ENCODE results near the gene CSMD2. TPM values are rescaled to one million over a fixed set of nuclear protein-coding genes. Genes with fewer than 3 reads are reported as not detected.

CSMD2 gene
- total RNA-seq, 2 experiments from 2014 or later = not detected

- no peak overlapping the region for H3K4me3 Mint-ChIP-seq
- no peak overlapping the region for H3K27ac Mint-ChIP-seq
- no peaks in the 10 kb centered on the region for H3K9me3 Mint-ChIP-seq
- no peak for DNase-seq
- H3K27me3 Mint-ChIP-seq = no peaks in the 10 kb centered on the region
- ChIA-PET POLR2A (no interaction called here), CTCF (no interaction called here)
- no peaks in the 10 kb centered on the region for H3K36me3 Mint-ChIP-seq (ENCODE audit: low read depth)
- H3K4me1 Mint-ChIP-seq = no peaks in the 10 kb centered on the region
These were observed 327.4 kb downstream of the CSMD2 start for GRCh38 chr1:33837635-33838034.

- ChIA-PET CTCF (no interaction called here), POLR2A (no interaction called here)
- Mint-ChIP-seq H3K9me3 (no peaks in the 10 kb centered on the region), H3K27ac (no peak overlapping the region), H3K36me3 (ENCODE audit: low read depth) (no peaks in the 10 kb centered on the region), H3K4me1 (no peaks in the 10 kb centered on the region), H3K27me3 (no peaks in the 10 kb centered on the region), H3K4me3 (no peak overlapping the region)
- no peak for DNase-seq
These were observed 328.1 kb downstream of the CSMD2 start for GRCh38 chr1:33836911-33837310.

GRCh38 chr1:33828654-33829053, 336.4 kb downstream of the CSMD2 start:
- POLR2A ChIA-PET = no interaction called here
- no peak for DNase-seq
- no peaks in the 10 kb centered on the region for H3K27me3 Mint-ChIP-seq
- H3K4me1 Mint-ChIP-seq = no peaks in the 10 kb centered on the region
- no peaks in the 10 kb centered on the region for H3K36me3 Mint-ChIP-seq (ENCODE audit: low read depth)
- H3K27ac Mint-ChIP-seq = no peak overlapping the region
- no peak overlapping the region for H3K4me3 Mint-ChIP-seq
- no peaks in the 10 kb centered on the region for H3K9me3 Mint-ChIP-seq
- CTCF ChIA-PET = no interaction called here

GRCh38 chr1:33828059-33828458, 337.0 kb downstream of the CSMD2 start:
- no peak overlapping the region for H3K27ac Mint-ChIP-seq
- H3K9me3 Mint-ChIP-seq = no peaks in the 10 kb centered on the region
- DNase-seq = no peak
- POLR2A ChIA-PET = no interaction called here
- no peaks in the 10 kb centered on the region for H3K27me3 Mint-ChIP-seq
- H3K4me3 Mint-ChIP-seq = no peak overlapping the region
- CTCF ChIA-PET = no interaction called here
- no peaks in the 10 kb centered on the region for H3K36me3 Mint-ChIP-seq (ENCODE audit: low read depth)
- no peaks in the 10 kb centered on the region for H3K4me1 Mint-ChIP-seq

- CTCF ChIA-PET = no interaction called here
- H3K27ac Mint-ChIP-seq = no peak overlapping the region
These were observed 338.3 kb downstream of the CSMD2 start for GRCh38 chr1:33826711-33827110.

GRCh38 chr1:33826311-33826710, 338.7 kb downstream of the CSMD2 start:
- ChIA-PET POLR2A (no interaction called here), CTCF (no interaction called here)
- Mint-ChIP-seq H3K27me3 (no peaks in the 10 kb centered on the region), H3K9me3 (no peaks in the 10 kb centered on the region), H3K4me3 (no peak overlapping the region), H3K27ac (no peak overlapping the region), H3K4me1 (no peaks in the 10 kb centered on the region), H3K36me3 (ENCODE audit: low read depth) (no peaks in the 10 kb centered on the region)
- DNase-seq = no peak

More at GRCh38 chr1:33826711-33827110, 338.3 kb downstream of the CSMD2 start:
- no peak for DNase-seq
- no peaks in the 10 kb centered on the region for H3K4me1 Mint-ChIP-seq
- no peaks in the 10 kb centered on the region for H3K9me3 Mint-ChIP-seq
- no peak overlapping the region for H3K4me3 Mint-ChIP-seq
- no peaks in the 10 kb centered on the region for H3K36me3 Mint-ChIP-seq (ENCODE audit: low read depth)
- no peaks in the 10 kb centered on the region for H3K27me3 Mint-ChIP-seq
- POLR2A ChIA-PET = no interaction called here

GRCh38 chr1:33825506-33825905, 339.5 kb downstream of the CSMD2 start:
- Mint-ChIP-seq H3K9me3 (no peaks in the 10 kb centered on the region), H3K4me3 (no peak overlapping the region), H3K36me3 (ENCODE audit: low read depth) (no peaks in the 10 kb centered on the region), H3K27me3 (no peaks in the 10 kb centered on the region), H3K27ac (no peak overlapping the region), H3K4me1 (no peaks in the 10 kb centered on the region)
- POLR2A ChIA-PET = no interaction called here
- CTCF ChIA-PET = no interaction called here
- no peak for DNase-seq

- Mint-ChIP-seq H3K36me3 (ENCODE audit: low read depth) (no peaks in the 10 kb centered on the region), H3K9me3 (no peaks in the 10 kb centered on the region), H3K4me3 (no peak overlapping the region), H3K27ac (no peak overlapping the region), H3K27me3 (no peaks in the 10 kb centered on the region), H3K4me1 (no peaks in the 10 kb centered on the region)
- ChIA-PET CTCF (no interaction called here), POLR2A (no interaction called here)
- DNase-seq = no peak
These were observed 340.1 kb downstream of the CSMD2 start for GRCh38 chr1:33824971-33825370.

GRCh38 chr1:33824321-33824720, 340.7 kb downstream of the CSMD2 start:
- Mint-ChIP-seq H3K4me1 (no peaks in the 10 kb centered on the region), H3K27me3 (no peaks in the 10 kb centered on the region), H3K36me3 (ENCODE audit: low read depth) (no peaks in the 10 kb centered on the region), H3K4me3 (no peak overlapping the region), H3K27ac (no peak overlapping the region), H3K9me3 (no peaks in the 10 kb centered on the region)
- no peak for DNase-seq
- ChIA-PET CTCF (no interaction called here), POLR2A (no interaction called here)

- CTCF ChIA-PET = no interaction called here
- H3K27me3 Mint-ChIP-seq = no peaks in the 10 kb centered on the region
- POLR2A ChIA-PET = no interaction called here
- H3K36me3 Mint-ChIP-seq (ENCODE audit: low read depth) = no peaks in the 10 kb centered on the region
- H3K9me3 Mint-ChIP-seq = no peaks in the 10 kb centered on the region
- H3K4me3 Mint-ChIP-seq = no peak overlapping the region
- H3K4me1 Mint-ChIP-seq = no peaks in the 10 kb centered on the region
- DNase-seq = no peak
- H3K27ac Mint-ChIP-seq = no peak overlapping the region
These were observed 341.2 kb downstream of the CSMD2 start for GRCh38 chr1:33823830-33824229.

GRCh38 chr1:33823401-33823800, 341.6 kb downstream of the CSMD2 start:
- Mint-ChIP-seq H3K27ac (no peak overlapping the region), H3K4me3 (no peak overlapping the region), H3K4me1 (no peaks in the 10 kb centered on the region), H3K9me3 (no peaks in the 10 kb centered on the region), H3K27me3 (no peaks in the 10 kb centered on the region), H3K36me3 (ENCODE audit: low read depth) (no peaks in the 10 kb centered on the region)
- ChIA-PET POLR2A (no interaction called here), CTCF (no interaction called here)
- no peak for DNase-seq

GRCh38 chr1:33822396-33822795, 342.6 kb downstream of the CSMD2 start:
- no peaks in the 10 kb centered on the region for H3K9me3 Mint-ChIP-seq
- no peaks in the 10 kb centered on the region for H3K27me3 Mint-ChIP-seq
- CTCF ChIA-PET = interaction anchor here (0.6 kb wide), 1 partner anchor 72 kb away, joined by 3 read pairs; no protein-coding TSS in a partner anchor
- no peak overlapping the region for H3K4me3 Mint-ChIP-seq
- H3K36me3 Mint-ChIP-seq (ENCODE audit: low read depth) = no peaks in the 10 kb centered on the region
- no peak overlapping the region for H3K27ac Mint-ChIP-seq
- H3K4me1 Mint-ChIP-seq = no peaks in the 10 kb centered on the region
- POLR2A ChIA-PET = no interaction called here
- DNase-seq = no peak

GRCh38 chr1:33821291-33821690, 343.7 kb downstream of the CSMD2 start:
- H3K27me3 Mint-ChIP-seq = no peaks in the 10 kb centered on the region
- POLR2A ChIA-PET = no interaction called here
- CTCF ChIA-PET = no interaction called here
- H3K9me3 Mint-ChIP-seq = no peaks in the 10 kb centered on the region
- no peak overlapping the region for H3K27ac Mint-ChIP-seq
- H3K4me1 Mint-ChIP-seq = no peaks in the 10 kb centered on the region
- DNase-seq = no peak
- H3K36me3 Mint-ChIP-seq (ENCODE audit: low read depth) = no peaks in the 10 kb centered on the region
- H3K4me3 Mint-ChIP-seq = no peak overlapping the region

- Mint-ChIP-seq H3K4me3 (no peak overlapping the region), H3K27ac (no peak overlapping the region), H3K4me1 (no peaks in the 10 kb centered on the region), H3K36me3 (ENCODE audit: low read depth) (no peaks in the 10 kb centered on the region), H3K9me3 (no peaks in the 10 kb centered on the region), H3K27me3 (no peaks in the 10 kb centered on the region)
- POLR2A ChIA-PET = no interaction called here
- CTCF ChIA-PET = no interaction called here
- DNase-seq = no peak
These were observed 344.2 kb downstream of the CSMD2 start for GRCh38 chr1:33820804-33821203.

GRCh38 chr1:33819913-33820311, 345.1 kb downstream of the CSMD2 start:
- DNase-seq = no peak
- CTCF ChIA-PET = no interaction called here
- Mint-ChIP-seq H3K4me3 (no peak overlapping the region), H3K27ac (no peak overlapping the region), H3K27me3 (peaks cover 3% of the 10 kb centered on the region), H3K36me3 (ENCODE audit: low read depth) (no peaks in the 10 kb centered on the region), H3K9me3 (no peaks in the 10 kb centered on the region), H3K4me1 (no peaks in the 10 kb centered on the region)
- POLR2A ChIA-PET = no interaction called here
